ENCODE measurements around the gene IRX3. TPM values are rescaled to one million over a fixed set of nuclear protein-coding genes. Genes with fewer than 3 reads are reported as not detected.

Gene IRX3
- total and polyA plus RNA-seq, 10 of the 15 experiments (the other 5 are each of a cell fraction or from before 2014, with no cell fraction given), result 0.05 TPM; not detected in 9

GRCh38 chr16:54305080-54305479, 18.5 kb upstream of the IRX3 start:
- Histone ChIP-seq H3K27me3 (replicated peaks in 1 of 2; ENCODE audit: control insufficient read depth in 2 of 2, insufficient read depth in 2 of 2, low read length in 1 of 2) (no peaks in the 10 kb centered on the region), H3K36me3 (ENCODE audit: control insufficient read depth in 2 of 2, insufficient read depth in 2 of 2, low read length in 1 of 2) (no peaks in the 10 kb centered on the region), H3K4me2 (ENCODE audit: control insufficient read depth, insufficient read depth) (no peak overlapping the region), H3K9ac (ENCODE audit: control insufficient read depth, insufficient read depth, low read length) (no peak overlapping the region), H4K20me1 (ENCODE audit: control insufficient read depth, insufficient read depth) (no peaks in the 10 kb centered on the region), H3K27ac (ENCODE audit: control insufficient read depth, insufficient read depth) (no peak overlapping the region), H3K9me3 (replicated peaks; ENCODE audit: control insufficient read depth, insufficient read depth, low read length) (no peaks in the 10 kb centered on the region), H2AFZ (ENCODE audit: control insufficient read depth, low read depth, low read length) (no peak overlapping the region), H3K79me2 (ENCODE audit: control insufficient read depth, insufficient read depth, low read length) (no peaks in the 10 kb centered on the region), H3K4me3 (no peak overlapping the region), H3K4me1 (ENCODE audit: control insufficient read depth, insufficient read depth, low read length) (no peaks in the 10 kb centered on the region)
- DNase-seq (ENCODE audit: low read depth, low spot score), result no peak
- SMC1A ChIA-PET (ENCODE audit: uncharacterized antibody, unreplicated experiment), result no interaction called here
- CTCF ChIA-PET, result no interaction called here
- no peak for FAIRE-seq
- TF ChIP-seq, protein P1, sequence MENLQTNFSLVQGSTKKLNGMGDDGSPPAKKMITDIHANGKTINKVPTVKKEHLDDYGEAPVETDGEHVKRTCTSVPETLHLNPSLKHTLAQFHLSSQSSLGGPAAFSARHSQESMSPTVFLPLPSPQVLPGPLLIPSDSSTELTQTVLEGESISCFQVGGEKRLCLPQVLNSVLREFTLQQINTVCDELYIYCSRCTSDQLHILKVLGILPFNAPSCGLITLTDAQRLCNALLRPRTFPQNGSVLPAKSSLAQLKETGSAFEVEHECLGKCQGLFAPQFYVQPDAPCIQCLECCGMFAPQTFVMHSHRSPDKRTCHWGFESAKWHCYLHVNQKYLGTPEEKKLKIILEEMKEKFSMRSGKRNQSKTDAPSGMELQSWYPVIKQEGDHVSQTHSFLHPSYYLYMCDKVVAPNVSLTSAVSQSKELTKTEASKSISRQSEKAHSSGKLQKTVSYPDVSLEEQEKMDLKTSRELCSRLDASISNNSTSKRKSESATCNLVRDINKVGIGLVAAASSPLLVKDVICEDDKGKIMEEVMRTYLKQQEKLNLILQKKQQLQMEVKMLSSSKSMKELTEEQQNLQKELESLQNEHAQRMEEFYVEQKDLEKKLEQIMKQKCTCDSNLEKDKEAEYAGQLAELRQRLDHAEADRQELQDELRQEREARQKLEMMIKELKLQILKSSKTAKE (IDR thresholded peaks at IDR 0.05; ENCODE audit: low read depth, poor library complexity, severe bottlenecking), result no peak
- 34% methylated on average over 3 of the region's 3 CpGs for WGBS (ENCODE audit: insufficient coverage, insufficient replicate concordance, low lambda C conversion rate, missing lambda C conversion rate)
- intact Hi-C loops (cut with micrococcal nuclease; ENCODE audit: unreplicated experiment), result no loop called here
- RAD21 ChIA-PET (ENCODE audit: unreplicated experiment), result no interaction called here
- POLR2A ChIA-PET, result no interaction called here
- BruUV-seq (replicated peaks), result no TSS peak
- in situ Hi-C loops (cut with MboI), result no loop called here
- ATAC-seq, result no peak

GRCh38 chr16:54303613-54304012, 17.0 kb upstream of the IRX3 start:
- intact Hi-C loops (cut with micrococcal nuclease; ENCODE audit: unreplicated experiment) (no loop called here), in situ Hi-C loops (cut with MboI) (no loop called here)
- no peak for FAIRE-seq
- BruUV-seq (replicated peaks), result no TSS peak
- H3K4me3 ChIP-seq, result no peak overlapping the region
- no peak overlapping the region for H3K9ac ChIP-seq (ENCODE audit: control insufficient read depth, insufficient read depth, low read length)
- H4K20me1 ChIP-seq (ENCODE audit: control insufficient read depth, insufficient read depth), result no peaks in the 10 kb centered on the region
- H3K27me3 ChIP-seq (replicated peaks in 1 of 2; ENCODE audit: control insufficient read depth in 2 of 2, insufficient read depth in 2 of 2, low read length in 1 of 2), result no peaks in the 10 kb centered on the region
- H3K4me2 ChIP-seq (ENCODE audit: control insufficient read depth, insufficient read depth), result no peak overlapping the region
- DNase-seq (ENCODE audit: low read depth, low spot score), result no peak
- POLR2A ChIA-PET, result no interaction called here
- no peak for TF ChIP-seq SREBF1 (IDR thresholded peaks at IDR 0.05; ENCODE audit: low read length)
- TF ChIP-seq IKZF2 (IDR thresholded peaks at IDR 0.05), result no peak
- no peak for TF ChIP-seq ZBTB4 (CRISPR knock-in tag; IDR thresholded peaks at IDR 0.05)
- no peak for TF ChIP-seq RAD21 (IDR thresholded peaks at IDR 0.05; ENCODE audit: insufficient read depth, low read depth, low read length)
- no peak for TF ChIP-seq MTA3 (IDR thresholded peaks at IDR 0.05; ENCODE audit: borderline replicate concordance, low read length)
- no peak for TF ChIP-seq POLR2AphosphoS5 (IDR thresholded peaks at IDR 0.05; ENCODE audit: low read length)
- TF ChIP-seq STAT3 (IDR thresholded peaks at IDR 0.05; ENCODE audit: low read depth, low read length), result no peak
- no peak for TF ChIP-seq ZNF217 (IDR thresholded peaks at IDR 0.05)
- TF ChIP-seq, protein P2, sequence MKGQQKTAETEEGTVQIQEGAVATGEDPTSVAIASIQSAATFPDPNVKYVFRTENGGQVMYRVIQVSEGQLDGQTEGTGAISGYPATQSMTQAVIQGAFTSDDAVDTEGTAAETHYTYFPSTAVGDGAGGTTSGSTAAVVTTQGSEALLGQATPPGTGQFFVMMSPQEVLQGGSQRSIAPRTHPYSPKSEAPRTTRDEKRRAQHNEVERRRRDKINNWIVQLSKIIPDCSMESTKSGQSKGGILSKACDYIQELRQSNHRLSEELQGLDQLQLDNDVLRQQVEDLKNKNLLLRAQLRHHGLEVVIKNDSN (IDR thresholded peaks at IDR 0.05; ENCODE audit: borderline replicate concordance, extremely low read length, insufficient read depth, low read depth, low read length), result no peak
- H3K79me2 ChIP-seq (ENCODE audit: control insufficient read depth, insufficient read depth, low read length), result no peaks in the 10 kb centered on the region
- SMC1A ChIA-PET (ENCODE audit: uncharacterized antibody, unreplicated experiment), result no interaction called here
- H3K9me3 ChIP-seq (replicated peaks; ENCODE audit: control insufficient read depth, insufficient read depth, low read length), result no peaks in the 10 kb centered on the region
- no peaks in the 10 kb centered on the region for H3K4me1 ChIP-seq (ENCODE audit: control insufficient read depth, insufficient read depth, low read length)
- WGBS (ENCODE audit: insufficient coverage, insufficient replicate concordance, low lambda C conversion rate, missing lambda C conversion rate), result 26% methylated on average over 8 of the region's 8 CpGs
- H3K36me3 ChIP-seq (ENCODE audit: control insufficient read depth in 2 of 2, insufficient read depth in 2 of 2, low read length in 1 of 2), result no peaks in the 10 kb centered on the region
- ATAC-seq, result no peak
- H3K27ac ChIP-seq (ENCODE audit: control insufficient read depth, insufficient read depth), result no peak overlapping the region
- no peak overlapping the region for H2AFZ ChIP-seq (ENCODE audit: control insufficient read depth, low read depth, low read length)
- RAD21 ChIA-PET (ENCODE audit: unreplicated experiment), result no interaction called here
- CTCF ChIA-PET, result no interaction called here

Data from GM12878 (cell line).